Bronchial epithelial cell (primary cell): ENCODE measurements around the gene P3H3. TPM values are rescaled to one million over a fixed set of nuclear protein-coding genes. Genes with fewer than 3 reads are reported as not detected.

Experiments
- DNase-seq: peaks from one replicate; pipeline ENCODE4 v3.0.0-alpha.2; 2010; ENCODE audit warnings: low read depth
- FAIRE-seq: peaks from 2 replicates; lab custom pipeline; 2011; peaks lifted over from hg19 to GRCh38; lab: Jason Lieb, UNC
- H3K27me3 ChIP-seq: 2 replicates; pipeline ENCODE4 v1.5.1; 2011; ENCODE audit warnings: low read length; ENCODE audit not compliant: control insufficient read depth, insufficient read depth
- H3K36me3 ChIP-seq: 2 replicates; pipeline ENCODE4 v1.5.1; 2011; ENCODE audit warnings: low read length; ENCODE audit not compliant: control insufficient read depth, insufficient read depth
- H3K4me3 ChIP-seq: 2 replicates; pipeline ENCODE4 v1.5.1; 2011; ENCODE audit warnings: mild to moderate bottlenecking, low read depth, low read length, control low read depth
- total RNA-seq: library from RNA; depleted of rRNA; stranded (reverse); fragments of >200 nt; gene quantifications from 2 replicates; pipeline ENCODE4 v1.2.1, GENCODE V29; 2014
- TF ChIP-seq, protein P1 (sequence below): IDR thresholded peaks from 2 replicates; pipeline ENCODE4 v1.5.1; 2011; ENCODE audit warnings: mild to moderate bottlenecking, moderate library complexity, low read length, control low read depth, inconsistent platforms; ENCODE audit not compliant: insufficient read depth, severe bottlenecking

P3H3 gene
- total RNA-seq, 1 donor from 2014 or later, result 20.0 TPM

DNA sequence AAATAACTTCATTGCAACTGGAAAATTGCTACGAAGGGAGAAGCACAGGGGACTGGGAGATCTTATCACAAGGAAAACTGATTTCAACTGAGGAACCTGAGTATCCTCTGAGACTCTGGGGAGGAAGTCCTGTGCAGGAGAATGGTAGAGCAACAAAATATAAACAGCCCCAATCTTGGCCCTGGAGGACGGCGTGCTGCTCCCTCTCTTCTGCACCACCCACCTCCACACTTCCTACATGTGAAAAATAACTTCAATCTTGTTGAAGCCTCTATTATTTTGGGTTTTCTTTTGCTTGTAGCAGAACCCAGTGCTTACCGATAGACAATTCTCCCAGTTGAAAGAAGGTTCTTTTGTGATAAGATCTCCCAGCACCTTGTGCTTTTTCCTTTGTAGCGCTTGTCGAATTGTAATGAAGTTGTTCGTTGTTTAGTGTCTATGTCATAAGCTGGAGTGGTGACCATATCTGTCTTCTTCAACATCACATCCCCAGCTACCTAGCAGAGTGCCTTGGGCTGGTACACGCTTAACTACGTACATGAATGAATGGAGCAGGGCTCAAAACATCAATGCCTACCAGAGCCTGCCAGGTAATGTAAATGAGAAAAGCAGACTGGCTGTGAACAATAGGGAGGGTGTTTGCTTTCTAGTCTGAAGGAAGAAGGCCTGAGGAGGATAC lies 41.7 kb upstream of the P3H3 start:
- H3K4me3 ChIP-seq, result no peak overlapping the region
- TF ChIP-seq, protein P1, sequence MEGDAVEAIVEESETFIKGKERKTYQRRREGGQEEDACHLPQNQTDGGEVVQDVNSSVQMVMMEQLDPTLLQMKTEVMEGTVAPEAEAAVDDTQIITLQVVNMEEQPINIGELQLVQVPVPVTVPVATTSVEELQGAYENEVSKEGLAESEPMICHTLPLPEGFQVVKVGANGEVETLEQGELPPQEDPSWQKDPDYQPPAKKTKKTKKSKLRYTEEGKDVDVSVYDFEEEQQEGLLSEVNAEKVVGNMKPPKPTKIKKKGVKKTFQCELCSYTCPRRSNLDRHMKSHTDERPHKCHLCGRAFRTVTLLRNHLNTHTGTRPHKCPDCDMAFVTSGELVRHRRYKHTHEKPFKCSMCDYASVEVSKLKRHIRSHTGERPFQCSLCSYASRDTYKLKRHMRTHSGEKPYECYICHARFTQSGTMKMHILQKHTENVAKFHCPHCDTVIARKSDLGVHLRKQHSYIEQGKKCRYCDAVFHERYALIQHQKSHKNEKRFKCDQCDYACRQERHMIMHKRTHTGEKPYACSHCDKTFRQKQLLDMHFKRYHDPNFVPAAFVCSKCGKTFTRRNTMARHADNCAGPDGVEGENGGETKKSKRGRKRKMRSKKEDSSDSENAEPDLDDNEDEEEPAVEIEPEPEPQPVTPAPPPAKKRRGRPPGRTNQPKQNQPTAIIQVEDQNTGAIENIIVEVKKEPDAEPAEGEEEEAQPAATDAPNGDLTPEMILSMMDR, result no peak
- no peaks in the 10 kb centered on the region for H3K36me3 ChIP-seq
- H3K27me3 ChIP-seq, result no peaks in the 10 kb centered on the region
- no peak for FAIRE-seq
- DNase-seq, result no peak

DNA sequence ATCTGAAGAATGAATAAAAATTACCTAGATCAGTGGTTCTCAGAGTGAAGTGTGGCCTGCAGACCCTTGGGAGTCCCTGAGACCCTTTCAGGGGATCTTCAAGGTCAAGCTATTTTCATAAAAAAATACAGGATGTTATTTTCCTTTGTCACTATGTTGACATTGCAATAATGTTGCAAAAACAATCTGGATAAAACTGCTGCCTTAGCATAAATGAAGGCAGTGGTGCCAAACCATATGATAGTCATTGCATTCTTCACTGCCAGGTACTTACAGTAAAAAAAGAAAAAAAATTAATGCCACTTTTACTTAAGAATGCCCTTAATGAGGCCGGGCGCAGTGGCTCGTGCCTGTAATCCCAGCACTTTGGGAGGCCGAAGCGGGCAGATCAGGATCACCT lies 40.9 kb upstream of the P3H3 start:
- no peaks in the 10 kb centered on the region for H3K36me3 ChIP-seq
- FAIRE-seq (no peak), DNase-seq (no peak)
- H3K27me3 ChIP-seq, result no peaks in the 10 kb centered on the region
- no peak overlapping the region for H3K4me3 ChIP-seq
- TF ChIP-seq, protein P1, result no peak

DNA sequence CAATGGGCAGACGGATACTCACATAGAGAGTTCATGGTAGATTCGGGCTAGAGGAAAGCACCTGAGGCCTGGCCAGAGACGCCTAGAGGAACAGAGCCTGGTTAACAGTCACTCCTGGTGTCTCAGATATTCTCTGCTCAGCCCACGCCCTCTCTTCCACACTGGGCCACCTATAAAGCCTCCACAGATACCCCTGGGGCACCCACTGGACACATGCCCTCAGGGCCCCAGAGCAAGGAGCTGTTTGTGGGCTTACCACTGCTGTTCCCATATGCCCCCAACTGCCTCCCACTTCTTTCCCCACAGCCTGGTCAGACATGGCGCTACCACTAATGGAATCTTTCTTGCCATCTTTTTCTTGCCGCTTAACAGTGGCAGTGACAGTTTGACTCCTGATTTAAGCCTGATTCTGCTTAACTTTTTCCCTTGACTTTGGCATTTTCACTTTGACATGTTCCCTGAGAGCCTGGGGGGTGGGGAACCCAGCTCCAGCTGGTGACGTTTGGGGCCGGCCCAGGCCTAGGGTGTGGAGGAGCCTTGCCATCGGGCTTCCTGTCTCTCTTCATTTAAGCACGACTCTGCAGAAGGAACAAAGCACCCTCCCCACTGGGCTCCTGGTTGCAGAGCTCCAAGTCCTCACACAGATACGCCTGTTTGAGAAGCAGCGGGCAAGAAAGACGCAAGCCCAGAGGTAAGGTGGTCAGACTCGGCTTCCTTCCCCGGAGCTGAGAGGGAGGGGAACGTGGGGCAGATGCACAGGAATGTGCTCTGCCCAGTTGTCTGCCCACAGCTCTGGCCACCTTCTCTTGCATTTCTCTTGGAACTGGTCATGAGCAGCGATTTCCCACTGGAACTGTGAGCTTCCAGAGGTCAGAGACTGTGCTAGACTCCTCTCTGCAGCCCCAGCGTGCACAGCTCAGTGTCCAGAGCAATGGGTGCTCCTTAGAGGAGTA lies 39.0 kb upstream of the P3H3 start, which contains the start of gene CD4:
CD4 (plus strand) TSS at position 557 of the 953 bp plus-strand sequence. CDS start 10,611 bp downstream, outside the sequence.
- H3K4me3 ChIP-seq, result no peak within 1 kb of the TSS
- no peak for FAIRE-seq

DNA sequence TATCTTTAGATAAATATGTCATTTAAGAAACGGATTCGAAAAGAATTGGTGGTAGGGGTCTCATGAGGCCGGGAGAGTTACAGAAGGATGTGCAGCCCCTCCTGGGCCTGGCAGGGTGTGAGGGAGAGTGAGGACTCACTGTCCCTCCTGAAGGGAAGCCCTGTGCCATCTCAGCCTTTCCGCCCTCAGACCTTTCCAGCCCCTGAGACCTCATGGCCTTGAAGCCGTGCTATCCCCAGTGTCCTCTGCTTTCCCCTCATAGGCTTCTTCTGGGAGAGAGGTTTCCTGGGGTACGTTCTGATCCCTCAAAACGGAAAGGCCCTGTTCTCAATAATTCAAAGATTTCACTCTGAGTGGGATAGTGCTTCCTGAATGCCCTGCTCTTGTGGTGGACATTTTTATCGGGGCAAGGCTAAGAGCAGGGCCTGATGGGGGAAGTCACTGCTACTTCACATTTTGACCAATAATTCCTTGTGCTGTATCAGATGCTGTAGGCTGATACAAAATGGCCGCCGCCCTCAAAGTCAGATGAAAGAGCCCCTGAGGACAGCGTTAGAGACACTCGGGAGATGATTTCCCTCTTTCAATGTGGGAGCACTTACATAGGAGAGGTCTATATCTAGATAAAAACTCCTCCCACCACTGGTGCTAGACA lies 37.6 kb upstream of the P3H3 start:
- DNase-seq, result no peak
- no peak for FAIRE-seq
- Histone ChIP-seq H3K4me3 (no peak overlapping the region), H3K36me3 (no peaks in the 10 kb centered on the region), H3K27me3 (peaks cover 2% of the 10 kb centered on the region)
- TF ChIP-seq, protein P1, result no peak

More for the DNA sequence above, 39.0 kb upstream of the P3H3 start, which contains the start of gene CD4:
- Histone ChIP-seq H3K36me3 (no peaks in the 10 kb centered on the region), H3K27me3 (peaks cover 2% of the 10 kb centered on the region)
- no peak for DNase-seq
- TF ChIP-seq, protein P1, result no peak

DNA sequence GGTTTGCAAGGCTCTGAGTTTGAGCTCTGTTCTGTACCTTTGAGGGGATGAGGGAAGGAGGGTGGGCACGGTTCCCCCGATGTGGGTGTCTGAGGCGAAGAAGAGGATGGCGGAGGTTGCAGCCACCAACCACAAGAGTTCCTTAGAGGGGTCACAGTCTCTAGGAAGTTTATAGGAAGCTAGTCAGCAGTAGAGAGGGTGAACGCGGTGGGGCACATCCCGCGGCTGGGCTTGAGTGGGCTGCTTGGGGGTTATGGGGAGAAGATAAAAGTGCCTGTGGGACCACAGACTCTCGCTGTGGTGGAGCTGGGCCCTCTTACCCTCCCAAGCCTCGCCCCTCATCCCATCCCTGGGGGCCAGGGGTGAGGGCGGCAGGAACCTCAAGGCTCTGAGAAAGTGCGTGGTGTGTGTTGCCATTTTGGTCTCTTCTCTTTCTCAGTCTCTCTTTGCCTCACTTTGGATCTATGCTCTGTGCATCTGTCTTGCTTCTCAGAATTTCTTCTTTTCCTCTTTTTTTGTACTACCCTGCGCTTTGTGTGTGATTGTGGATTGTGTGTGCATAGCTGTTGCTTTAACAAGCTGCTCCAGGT lies 36.2 kb upstream of the P3H3 start:
- TF ChIP-seq, protein P1, result no peak
- Histone ChIP-seq H3K36me3 (no peaks in the 10 kb centered on the region), H3K4me3 (no peak overlapping the region), H3K27me3 (peaks cover 2% of the 10 kb centered on the region)
- DNase-seq (no peak), FAIRE-seq (no peak)
